HL-60 (cell line): ENCODE data around the gene CACNA2D3.

ENCODE experiments used
- CTCF ChIP-seq: IDR thresholded peaks from one replicate; pipeline ENCODE4 v1.5.1; 2011; ENCODE audit warnings: low read length, control low read depth, inconsistent platforms; ENCODE audit not compliant: insufficient read depth
- GABPA ChIP-seq: IDR thresholded peaks from 2 replicates; pipeline ENCODE4 v1.6.1; 2012; ENCODE audit warnings: low read depth
- POLR2AphosphoS5 ChIP-seq: IDR thresholded peaks from 2 replicates; pipeline ENCODE4 v1.6.1; 2012; ENCODE audit warnings: low read depth
- REST ChIP-seq: IDR thresholded peaks from 2 replicates; pipeline ENCODE4 v1.6.1; 2012; ENCODE audit warnings: low read depth; ENCODE audit not compliant: insufficient replicate concordance
- SPI1 ChIP-seq: IDR thresholded peaks from 2 replicates; pipeline ENCODE4 v1.6.1; 2012; ENCODE audit warnings: low read depth, mild to moderate bottlenecking, borderline replicate concordance

GRCh38 chr3:54871867-54872266 is 749.5 kb downstream of the CACNA2D3 start:
- no peak for TF ChIP-seq CTCF
- no peak for TF ChIP-seq POLR2AphosphoS5
- no peak for TF ChIP-seq REST
- TF ChIP-seq GABPA = no peak
- no peak for TF ChIP-seq SPI1
